GM12891 (cell line): ENCODE results near the gene CDH18.

ENCODE experiments used
- POLR2A ChIP-seq: IDR thresholded peaks from 2 replicates; pipeline ENCODE4 v1.6.1; 2011; ENCODE audit warnings: low read depth, low read length, control low read depth
- POLR2AphosphoS5 ChIP-seq: IDR thresholded peaks from 2 replicates; pipeline ENCODE4 v1.6.1; 2011; ENCODE audit warnings: low read depth, low read length, control low read depth
- SPI1 ChIP-seq: IDR thresholded peaks from 2 replicates; pipeline ENCODE4 v1.6.1; 2011; ENCODE audit warnings: low read depth, low read length, control low read depth
- TAF1 ChIP-seq: IDR thresholded peaks from 2 replicates; pipeline ENCODE4 v1.6.1; 2011; ENCODE audit warnings: low read depth, low read length, control low read depth

DNA sequence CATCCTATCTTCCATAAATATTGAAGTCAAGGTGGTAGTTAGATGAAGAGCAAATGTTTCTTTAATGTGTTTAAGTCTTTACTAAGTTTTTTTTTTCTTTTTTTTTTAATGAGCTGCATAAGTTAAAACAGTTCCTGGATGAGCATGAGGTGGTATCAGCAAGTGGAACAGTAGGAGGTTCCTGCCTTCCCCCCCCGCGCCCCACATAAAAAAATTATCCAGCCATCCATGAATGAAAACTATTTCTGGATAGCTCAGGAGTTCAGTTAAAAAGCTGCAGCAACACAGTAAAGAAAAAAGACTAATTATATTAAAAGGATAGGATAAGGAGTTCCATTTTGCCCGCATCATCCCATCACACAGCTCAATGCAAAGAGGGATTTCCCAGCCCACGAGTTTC lies 349.5 kb downstream of the CDH18 start:
- TF ChIP-seq POLR2A (no peak), TAF1 (no peak), POLR2AphosphoS5 (no peak), SPI1 (no peak)
